ENCODE results near the gene PHF20. TPM values are rescaled to one million over a fixed set of nuclear protein-coding genes. Genes with fewer than 3 reads are reported as not detected.

PHF20 gene
- total and polyA plus RNA-seq, 2 of the 13 experiments (the other 11 are each of a cell fraction or from before 2014, with no cell fraction given), result 22.8 to 34.1 TPM

DNA sequence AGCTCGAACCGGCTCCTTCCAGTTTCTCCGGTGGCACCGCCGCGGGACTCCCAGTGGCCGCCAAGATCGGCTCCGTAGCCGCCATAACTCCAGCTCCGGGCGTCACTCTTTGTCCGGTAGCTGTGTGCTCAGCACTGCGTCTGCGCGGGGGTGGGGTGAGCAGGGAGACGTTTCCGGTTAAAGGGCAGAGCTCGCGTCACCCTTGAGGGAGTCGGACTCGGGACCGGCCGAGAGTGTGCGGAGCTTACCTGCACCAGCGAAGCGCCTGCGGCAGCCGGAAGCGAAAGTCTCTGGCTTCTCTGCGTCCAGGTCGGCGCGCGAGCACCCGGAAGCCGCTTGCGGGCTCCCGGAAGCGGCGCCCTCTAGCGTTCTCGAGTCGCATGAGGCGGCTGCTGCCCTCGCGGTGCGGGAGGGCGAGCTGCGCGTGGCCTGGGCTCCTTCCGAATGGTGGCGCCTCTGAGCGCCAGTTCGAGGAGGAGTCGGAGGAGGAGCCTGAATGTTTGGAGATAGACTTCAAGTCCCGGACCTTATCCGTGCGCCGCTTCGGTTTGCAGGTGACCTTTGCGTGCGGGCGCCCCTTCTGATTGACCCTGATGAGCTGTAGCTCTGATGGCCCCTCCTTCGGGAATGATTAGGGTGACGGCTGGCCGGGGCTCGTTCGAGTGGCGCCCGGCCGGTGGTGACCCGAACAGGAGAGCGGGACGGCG lies 182.5 kb downstream of the PHF20 start, which contains the start of gene SCAND1 (continued):
- TF ChIP-seq, protein P1, sequence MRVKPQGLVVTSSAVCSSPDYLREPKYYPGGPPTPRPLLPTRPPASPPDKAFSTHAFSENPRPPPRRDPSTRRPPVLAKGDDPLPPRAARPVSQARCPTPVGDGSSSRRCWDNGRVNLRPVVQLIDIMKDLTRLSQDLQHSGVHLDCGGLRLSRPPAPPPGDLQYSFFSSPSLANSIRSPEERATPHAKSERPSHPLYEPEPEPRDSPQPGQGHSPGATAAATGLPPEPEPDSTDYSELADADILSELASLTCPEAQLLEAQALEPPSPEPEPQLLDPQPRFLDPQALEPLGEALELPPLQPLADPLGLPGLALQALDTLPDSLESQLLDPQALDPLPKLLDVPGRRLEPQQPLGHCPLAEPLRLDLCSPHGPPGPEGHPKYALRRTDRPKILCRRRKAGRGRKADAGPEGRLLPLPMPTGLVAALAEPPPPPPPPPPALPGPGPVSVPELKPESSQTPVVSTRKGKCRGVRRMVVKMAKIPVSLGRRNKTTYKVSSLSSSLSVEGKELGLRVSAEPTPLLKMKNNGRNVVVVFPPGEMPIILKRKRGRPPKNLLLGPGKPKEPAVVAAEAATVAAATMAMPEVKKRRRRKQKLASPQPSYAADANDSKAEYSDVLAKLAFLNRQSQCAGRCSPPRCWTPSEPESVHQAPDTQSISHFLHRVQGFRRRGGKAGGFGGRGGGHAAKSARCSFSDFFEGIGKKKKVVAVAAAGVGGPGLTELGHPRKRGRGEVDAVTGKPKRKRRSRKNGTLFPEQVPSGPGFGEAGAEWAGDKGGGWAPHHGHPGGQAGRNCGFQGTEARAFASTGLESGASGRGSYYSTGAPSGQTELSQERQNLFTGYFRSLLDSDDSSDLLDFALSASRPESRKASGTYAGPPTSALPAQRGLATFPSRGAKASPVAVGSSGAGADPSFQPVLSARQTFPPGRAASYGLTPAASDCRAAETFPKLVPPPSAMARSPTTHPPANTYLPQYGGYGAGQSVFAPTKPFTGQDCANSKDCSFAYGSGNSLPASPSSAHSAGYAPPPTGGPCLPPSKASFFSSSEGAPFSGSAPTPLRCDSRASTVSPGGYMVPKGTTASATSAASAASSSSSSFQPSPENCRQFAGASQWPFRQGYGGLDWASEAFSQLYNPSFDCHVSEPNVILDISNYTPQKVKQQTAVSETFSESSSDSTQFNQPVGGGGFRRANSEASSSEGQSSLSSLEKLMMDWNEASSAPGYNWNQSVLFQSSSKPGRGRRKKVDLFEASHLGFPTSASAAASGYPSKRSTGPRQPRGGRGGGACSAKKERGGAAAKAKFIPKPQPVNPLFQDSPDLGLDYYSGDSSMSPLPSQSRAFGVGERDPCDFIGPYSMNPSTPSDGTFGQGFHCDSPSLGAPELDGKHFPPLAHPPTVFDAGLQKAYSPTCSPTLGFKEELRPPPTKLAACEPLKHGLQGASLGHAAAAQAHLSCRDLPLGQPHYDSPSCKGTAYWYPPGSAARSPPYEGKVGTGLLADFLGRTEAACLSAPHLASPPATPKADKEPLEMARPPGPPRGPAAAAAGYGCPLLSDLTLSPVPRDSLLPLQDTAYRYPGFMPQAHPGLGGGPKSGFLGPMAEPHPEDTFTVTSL (CRISPR knock-in tag; IDR thresholded peaks at IDR 0.05; ENCODE audit: borderline replicate concordance), result no peak; the same call in 1 of the 2 replicates
- TF ChIP-seq ZNF230 (CRISPR knock-in tag; IDR thresholded peaks at IDR 0.05) (peak; percentile 96; the same call in 1 of the 2 replicates), GATAD1 (CRISPR knock-in tag; IDR thresholded peaks at IDR 0.05) (peak; percentile 95), FOSL1 (CRISPR knock-in tag; IDR thresholded peaks at IDR 0.05; ENCODE audit: borderline replicate concordance) (no peak), NKX3-1 (CRISPR knock-in tag; IDR thresholded peaks at IDR 0.05) (peak; percentile 23; the same call in 1 of the 2 replicates), DMAP1 (CRISPR knock-in tag; IDR thresholded peaks at IDR 0.05) (peak; percentile 97), TAF1 (CRISPR knock-in tag; IDR thresholded peaks at IDR 0.05) (peak; percentile 99), MTA1 (CRISPR knock-in tag; IDR thresholded peaks at IDR 0.05; ENCODE audit: borderline replicate concordance) (peak; percentile 73), HDAC2 (CRISPR knock-in tag; IDR thresholded peaks at IDR 0.05) (peak; percentile 91), GATAD2A (CRISPR knock-in tag; IDR thresholded peaks at IDR 0.05) (peak; percentile 89), ZNF224 (CRISPR knock-in tag; IDR thresholded peaks at IDR 0.05) (peak; percentile 95; the same call in 1 of the 2 replicates)
- TF ChIP-seq, protein P2, sequence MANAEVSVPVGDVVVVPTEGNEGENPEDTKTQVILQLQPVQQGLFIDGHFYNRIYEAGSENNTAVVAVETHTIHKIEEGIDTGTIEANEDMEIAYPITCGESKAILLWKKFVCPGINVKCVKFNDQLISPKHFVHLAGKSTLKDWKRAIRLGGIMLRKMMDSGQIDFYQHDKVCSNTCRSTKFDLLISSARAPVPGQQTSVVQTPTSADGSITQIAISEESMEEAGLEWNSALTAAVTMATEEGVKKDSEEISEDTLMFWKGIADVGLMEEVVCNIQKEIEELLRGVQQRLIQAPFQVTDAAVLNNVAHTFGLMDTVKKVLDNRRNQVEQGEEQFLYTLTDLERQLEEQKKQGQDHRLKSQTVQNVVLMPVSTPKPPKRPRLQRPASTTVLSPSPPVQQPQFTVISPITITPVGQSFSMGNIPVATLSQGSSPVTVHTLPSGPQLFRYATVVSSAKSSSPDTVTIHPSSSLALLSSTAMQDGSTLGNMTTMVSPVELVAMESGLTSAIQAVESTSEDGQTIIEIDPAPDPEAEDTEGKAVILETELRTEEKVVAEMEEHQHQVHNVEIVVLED (CRISPR knock-in tag; IDR thresholded peaks at IDR 0.05; ENCODE audit: borderline replicate concordance), result peak; percentile 94
- TF ChIP-seq, protein P3, sequence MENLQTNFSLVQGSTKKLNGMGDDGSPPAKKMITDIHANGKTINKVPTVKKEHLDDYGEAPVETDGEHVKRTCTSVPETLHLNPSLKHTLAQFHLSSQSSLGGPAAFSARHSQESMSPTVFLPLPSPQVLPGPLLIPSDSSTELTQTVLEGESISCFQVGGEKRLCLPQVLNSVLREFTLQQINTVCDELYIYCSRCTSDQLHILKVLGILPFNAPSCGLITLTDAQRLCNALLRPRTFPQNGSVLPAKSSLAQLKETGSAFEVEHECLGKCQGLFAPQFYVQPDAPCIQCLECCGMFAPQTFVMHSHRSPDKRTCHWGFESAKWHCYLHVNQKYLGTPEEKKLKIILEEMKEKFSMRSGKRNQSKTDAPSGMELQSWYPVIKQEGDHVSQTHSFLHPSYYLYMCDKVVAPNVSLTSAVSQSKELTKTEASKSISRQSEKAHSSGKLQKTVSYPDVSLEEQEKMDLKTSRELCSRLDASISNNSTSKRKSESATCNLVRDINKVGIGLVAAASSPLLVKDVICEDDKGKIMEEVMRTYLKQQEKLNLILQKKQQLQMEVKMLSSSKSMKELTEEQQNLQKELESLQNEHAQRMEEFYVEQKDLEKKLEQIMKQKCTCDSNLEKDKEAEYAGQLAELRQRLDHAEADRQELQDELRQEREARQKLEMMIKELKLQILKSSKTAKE (CRISPR knock-in tag; IDR thresholded peaks at IDR 0.05; ENCODE audit: borderline replicate concordance), result peak; percentile 85
- TF ChIP-seq, protein P4, sequence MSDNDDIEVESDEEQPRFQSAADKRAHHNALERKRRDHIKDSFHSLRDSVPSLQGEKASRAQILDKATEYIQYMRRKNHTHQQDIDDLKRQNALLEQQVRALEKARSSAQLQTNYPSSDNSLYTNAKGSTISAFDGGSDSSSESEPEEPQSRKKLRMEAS (IDR thresholded peaks at IDR 0.05), result peak; percentile 99
- TF ChIP-seq, protein P5, sequence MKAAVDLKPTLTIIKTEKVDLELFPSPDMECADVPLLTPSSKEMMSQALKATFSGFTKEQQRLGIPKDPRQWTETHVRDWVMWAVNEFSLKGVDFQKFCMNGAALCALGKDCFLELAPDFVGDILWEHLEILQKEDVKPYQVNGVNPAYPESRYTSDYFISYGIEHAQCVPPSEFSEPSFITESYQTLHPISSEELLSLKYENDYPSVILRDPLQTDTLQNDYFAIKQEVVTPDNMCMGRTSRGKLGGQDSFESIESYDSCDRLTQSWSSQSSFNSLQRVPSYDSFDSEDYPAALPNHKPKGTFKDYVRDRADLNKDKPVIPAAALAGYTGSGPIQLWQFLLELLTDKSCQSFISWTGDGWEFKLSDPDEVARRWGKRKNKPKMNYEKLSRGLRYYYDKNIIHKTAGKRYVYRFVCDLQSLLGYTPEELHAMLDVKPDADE (CRISPR knock-in tag; IDR thresholded peaks at IDR 0.05), result peak; percentile 87; the same call in 1 of the 2 replicates
- TF ChIP-seq, protein P6, sequence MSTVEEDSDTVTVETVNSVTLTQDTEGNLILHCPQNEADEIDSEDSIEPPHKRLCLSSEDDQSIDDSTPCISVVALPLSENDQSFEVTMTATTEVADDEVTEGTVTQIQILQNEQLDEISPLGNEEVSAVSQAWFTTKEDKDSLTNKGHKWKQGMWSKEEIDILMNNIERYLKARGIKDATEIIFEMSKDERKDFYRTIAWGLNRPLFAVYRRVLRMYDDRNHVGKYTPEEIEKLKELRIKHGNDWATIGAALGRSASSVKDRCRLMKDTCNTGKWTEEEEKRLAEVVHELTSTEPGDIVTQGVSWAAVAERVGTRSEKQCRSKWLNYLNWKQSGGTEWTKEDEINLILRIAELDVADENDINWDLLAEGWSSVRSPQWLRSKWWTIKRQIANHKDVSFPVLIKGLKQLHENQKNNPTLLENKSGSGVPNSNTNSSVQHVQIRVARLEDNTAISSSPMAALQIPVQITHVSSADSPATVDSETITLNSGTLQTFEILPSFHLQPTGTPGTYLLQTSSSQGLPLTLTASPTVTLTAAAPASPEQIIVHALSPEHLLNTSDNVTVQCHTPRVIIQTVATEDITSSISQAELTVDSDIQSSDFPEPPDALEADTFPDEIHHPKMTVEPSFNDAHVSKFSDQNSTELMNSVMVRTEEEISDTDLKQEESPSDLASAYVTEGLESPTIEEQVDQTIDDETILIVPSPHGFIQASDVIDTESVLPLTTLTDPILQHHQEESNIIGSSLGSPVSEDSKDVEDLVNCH (CRISPR knock-in tag; IDR thresholded peaks at IDR 0.05), result no peak; the same call in 1 of the 2 replicates
